SKM-1 treated with dmso at 0.1 percent for 144 hours (cell line): ENCODE data around the gene ZNF532.

Source experiments
- DNase-seq: peaks from one replicate; lab custom pipeline; 2025; ENCODE audit not compliant: unreplicated experiment; lab: John Stamatoyannopoulos, UW

The ZNF532 gene

GRCh38 chr18:58937071-58937886 is 72.6 kb downstream of the ZNF532 start:
- DNase-seq: peak; percentile 64

DNA sequence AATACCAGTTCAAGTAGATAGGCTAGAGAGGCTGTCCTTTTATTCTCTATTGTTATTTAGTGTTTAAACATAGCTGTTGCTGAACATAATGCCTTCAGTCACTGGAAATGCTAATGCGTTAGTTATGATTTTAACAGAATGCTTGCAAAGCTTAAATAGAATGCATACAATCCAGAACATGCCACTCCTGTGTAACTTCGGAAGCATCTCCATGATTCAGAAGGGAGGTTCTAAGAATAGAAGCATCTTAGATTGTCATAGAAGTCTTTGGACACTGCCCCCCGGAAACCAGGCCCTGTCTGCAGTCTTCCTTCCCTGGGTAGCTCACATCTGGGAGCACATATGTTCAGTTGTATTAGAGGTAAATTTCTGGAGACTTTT is 73.2 kb downstream of the ZNF532 start:
- no peak for DNase-seq

DNA sequence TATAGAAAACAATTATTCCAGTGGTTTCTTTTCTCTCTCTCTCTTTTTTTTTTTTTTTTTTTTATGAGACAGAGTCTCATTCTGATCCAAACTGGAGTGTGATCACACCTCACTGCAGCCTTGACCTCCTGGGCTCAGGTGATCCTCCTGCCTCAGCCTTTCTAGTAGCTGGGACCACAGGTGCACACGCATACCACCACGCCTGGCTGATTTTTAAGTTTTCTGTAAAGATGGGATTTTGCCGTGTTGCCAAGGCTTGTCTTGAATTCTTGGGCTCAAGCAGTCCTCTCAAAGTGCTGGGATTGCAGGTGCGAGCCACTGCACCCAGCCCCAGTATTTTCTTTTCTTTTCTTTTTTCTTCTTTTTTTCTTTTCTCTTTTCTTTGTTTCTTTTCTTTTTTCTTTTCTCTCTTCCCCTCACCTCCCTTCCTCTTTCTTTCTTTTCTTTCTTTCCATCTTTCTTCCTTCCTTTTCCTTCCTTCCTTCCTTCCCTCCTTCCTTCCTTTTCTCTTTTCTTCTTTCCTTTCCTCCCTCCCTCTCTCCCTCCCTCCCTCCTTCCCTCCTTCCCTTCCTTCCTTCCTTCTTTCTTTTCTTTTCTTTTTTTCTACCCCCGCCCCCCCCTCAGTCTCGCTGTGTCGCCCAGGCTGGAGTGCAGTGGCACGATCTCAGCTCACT is 76.9 kb downstream of the ZNF532 start:
- no peak for DNase-seq

DNA sequence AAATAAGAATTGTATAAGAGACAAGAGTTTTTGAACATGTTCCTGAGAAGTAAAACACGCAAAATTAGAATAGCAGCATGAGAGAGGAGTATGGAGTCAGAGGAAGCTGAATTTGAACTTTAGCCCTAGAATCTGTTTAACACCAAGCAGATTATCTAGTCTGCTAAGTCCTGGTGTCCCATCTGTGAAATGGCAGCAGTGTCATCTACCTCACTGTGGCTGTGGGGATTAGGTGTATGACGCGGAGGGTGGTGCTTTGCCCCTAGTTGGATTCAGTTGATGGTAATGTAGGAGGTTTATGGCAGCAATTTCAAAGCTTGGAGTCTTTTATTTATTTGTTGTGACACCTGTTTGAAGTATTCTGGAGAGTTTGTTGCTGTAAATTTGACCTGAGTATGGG is 79.2 kb downstream of the ZNF532 start:
- DNase-seq: no peak

GRCh38 chr18:58947136-58947732 is 82.6 kb downstream of the ZNF532 start:
- DNase-seq: no peak

DNA sequence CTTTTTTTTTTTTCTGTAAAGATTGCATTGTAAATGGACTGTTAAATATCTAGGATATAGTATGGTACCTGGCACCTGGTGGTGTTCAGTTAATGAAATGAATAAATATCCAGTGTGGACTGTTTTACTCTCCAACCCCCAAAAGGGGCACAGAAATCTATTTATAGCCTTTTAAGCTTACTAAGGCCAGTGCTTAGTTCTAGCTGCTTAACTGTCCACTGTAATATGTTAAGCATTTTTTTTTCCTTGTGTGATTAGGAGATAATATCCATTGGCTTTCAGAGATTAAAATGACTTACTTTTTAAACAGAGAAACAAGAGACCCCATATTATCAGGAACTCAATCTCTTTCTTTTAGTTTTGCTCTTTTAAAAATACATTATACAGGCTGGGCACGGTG is 84.4 kb downstream of the ZNF532 start:
- no peak for DNase-seq

DNA sequence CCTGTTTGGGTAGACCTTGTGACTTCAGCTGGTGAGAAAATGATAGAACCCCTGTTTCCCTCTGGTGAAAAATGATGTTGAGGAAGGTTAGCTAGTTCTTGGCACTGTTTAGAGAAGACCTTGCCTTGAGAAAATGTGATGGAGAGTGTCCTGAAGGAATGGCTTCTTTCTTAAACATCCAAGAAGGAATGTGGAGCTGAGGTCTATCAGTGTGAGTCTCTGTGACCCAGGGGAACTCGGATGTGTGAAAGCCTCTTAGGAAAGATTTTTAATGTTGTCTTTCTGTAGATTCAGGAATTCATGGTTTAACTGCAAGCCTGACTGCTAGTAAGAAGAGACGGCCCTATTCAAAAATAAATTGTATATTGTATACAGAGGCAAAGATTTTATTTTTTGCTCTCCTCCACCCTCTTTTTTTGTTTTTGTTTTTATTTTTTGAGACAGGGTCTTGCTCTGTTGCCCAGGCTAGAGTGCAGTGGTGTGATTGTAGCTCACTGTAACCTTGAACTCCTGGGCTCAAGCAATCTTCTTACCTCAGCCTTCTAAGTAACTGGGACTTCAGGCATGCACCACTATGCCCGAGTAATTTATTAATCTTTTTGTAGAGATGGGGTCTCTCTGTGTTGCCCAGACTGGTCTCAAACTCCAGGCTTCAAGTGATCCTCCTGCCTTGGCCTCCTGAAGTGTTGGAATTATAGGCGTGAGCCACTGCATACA is 87.5 kb downstream of the ZNF532 start:
- no peak for DNase-seq

GRCh38 chr18:58952858-58953257 is 88.2 kb downstream of the ZNF532 start:
- no peak for DNase-seq

DNA sequence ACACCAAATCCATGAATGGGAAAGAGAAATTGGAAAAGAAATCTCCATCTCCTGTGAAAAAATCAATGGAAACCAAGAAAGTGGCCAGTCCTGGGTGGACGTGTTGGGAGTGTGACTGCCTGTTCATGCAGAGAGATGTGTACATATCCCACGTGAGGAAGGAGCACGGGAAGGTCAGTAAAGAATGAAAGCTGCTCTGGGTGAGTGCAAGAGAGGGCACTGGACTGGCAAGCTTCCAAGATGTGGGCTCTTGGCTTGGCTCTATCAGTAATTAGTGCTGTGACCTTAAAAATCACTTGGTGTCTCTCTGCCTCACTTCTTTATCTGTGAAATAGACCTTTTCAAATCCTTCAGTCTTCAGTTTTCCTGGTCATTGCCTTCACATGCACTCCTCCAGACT is 89.0 kb downstream of the ZNF532 start:
- DNase-seq: no peak

- DNase-seq: no peak
These were observed 90.3 kb downstream of the ZNF532 start for GRCh38 chr18:58955001-58955400.

DNA sequence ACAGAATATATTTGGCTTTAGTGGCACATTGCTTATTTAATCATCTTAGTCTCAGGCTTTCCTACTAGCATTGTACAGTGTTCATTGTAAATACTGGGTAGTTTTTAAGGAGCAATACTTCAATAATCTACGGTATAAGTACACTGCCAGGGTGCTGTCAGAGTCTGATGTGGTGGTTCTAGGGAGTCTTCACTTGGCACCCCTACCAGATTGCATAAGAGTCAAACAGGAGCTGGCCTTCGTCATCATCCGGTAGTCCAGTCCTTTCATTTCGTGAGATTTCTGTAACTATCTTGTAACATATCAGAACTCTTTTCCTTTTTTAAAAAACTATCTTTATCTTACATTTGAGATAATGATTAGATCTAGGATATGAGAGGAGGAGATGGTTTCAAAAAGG is 91.1 kb downstream of the ZNF532 start:
- no peak for DNase-seq

DNA sequence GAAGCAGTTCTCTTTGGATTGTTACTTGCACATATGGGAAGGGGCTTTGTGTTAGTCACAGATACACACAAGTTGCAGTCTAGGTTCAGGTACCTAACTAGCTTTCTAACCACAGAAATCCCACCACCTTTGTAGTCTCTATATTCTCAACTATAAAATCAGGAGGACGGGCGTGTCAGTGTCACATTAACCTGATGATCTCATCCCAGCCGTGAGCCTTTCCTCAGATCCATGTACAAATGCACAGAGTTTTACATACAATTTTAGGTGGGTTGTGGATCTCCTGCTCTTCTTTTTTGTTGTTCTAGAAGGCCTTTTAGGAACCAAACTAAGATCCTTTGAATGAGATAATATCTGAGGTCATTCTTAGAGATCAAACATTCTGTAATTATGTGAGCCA is 94.0 kb downstream of the ZNF532 start:
- DNase-seq: no peak

DNA sequence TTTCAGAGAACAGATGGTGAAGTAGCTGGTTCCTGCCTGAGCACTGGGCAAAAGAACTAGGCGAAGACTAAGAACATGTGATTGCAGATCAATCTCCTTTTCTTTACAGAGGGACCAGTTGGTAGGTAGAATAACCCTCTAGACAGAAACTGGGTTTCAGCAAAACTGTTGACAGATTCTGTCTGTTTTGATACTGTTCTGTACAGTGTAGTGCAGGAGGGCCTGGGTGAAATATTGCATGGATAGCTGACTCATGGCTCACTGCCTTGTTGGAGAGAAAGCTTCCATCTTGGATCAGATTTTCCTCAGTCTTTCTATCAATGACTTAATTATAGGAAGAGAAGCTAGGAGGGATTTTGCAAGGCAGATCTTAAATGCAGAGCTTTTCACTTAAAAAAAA is 95.8 kb downstream of the ZNF532 start:
- DNase-seq: no peak

GRCh38 chr18:58960946-58961722 is 96.5 kb downstream of the ZNF532 start:
- DNase-seq: no peak

DNA sequence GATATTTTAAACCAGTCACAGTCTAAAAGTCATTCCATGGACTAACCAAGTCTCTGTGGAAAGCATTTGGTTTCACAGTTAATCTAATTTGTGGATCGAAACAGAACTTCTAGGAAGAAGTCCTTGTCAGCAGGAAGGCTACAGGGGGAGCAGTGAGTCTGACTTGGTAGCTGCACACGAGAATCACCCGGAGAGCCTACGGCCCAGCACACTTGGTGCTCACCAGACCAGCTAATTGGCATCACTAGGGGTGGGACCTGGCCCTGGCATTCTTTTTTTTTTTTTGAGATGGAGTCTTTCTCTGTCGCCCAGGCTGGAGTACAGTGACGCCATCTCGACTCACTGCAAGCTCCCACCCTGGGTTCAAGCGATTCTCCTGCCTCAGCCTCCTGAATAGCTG is 97.7 kb downstream of the ZNF532 start:
- DNase-seq: no peak

GRCh38 chr18:58965291-58966004 is 100.8 kb downstream of the ZNF532 start:
- DNase-seq: no peak

DNA sequence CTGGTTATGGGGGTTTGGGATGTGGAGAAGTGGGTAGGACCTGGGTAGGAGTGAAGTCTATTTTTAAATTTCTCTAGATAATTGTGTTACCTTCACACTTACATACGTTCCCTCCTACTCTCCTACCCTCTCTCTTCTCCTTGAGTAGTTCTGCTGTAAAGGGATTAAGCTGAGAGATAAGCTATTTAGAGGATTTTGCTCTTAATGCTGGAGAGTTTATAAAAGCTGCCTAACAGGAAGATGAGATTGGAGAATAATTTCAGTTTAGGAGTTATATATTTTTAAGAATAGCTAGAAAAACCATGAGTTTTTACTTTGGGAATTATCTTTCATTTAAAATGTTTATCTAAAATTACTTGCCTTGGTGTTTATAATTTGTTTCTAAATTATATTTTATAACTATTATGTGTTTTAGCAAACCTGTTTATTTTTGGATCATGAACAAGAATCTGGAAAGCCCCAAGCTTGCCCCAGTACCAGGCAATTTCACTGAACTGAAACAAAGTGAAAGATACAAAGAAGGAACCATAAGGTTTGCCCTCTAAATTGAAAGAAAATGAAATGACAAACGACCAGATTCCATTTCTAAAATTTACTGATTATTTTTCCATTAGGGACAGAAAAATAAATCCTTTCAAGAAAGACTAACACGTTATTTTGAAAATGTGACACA is 101.5 kb downstream of the ZNF532 start:
- DNase-seq: no peak

DNA sequence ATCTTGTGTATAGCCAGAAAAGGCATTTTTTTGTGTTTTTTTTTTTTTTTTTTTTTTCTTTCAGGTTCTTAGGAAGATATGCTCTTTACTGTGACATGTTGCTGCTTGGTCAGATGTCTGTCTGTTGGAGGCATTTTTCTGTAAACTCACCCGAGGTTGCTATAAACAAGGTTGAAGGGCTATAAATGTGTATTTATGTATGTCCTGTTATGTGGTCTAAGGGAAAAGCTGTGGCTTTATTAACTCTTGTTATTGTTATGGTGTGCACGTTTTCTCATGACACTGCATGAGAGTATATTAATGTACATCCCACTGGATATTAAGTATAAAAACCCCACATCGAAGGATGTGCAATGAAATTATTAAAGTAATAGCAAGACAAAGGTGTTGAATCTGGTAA is 102.0 kb downstream of the ZNF532 start:
- no peak for DNase-seq

GRCh38 chr18:58967751-58968254 is 103.1 kb downstream of the ZNF532 start:
- no peak for DNase-seq
